NCI-H187 (cell line): ENCODE measurements around the gene ZNF804B.

Experiments
- DNase-seq, 2 experiments: peaks; one replicate each; lab custom pipeline; 2025; lab: John Stamatoyannopoulos, UW

Gene ZNF804B

GRCh38 chr7:88759230-88760135, at the start of gene ZNF804B:
ZNF804B (plus strand) TSS chr7:88759700; CDS start chr7:88759977, 277 bp downstream.
- DNase-seq: peak in 1 of 2 experiments; percentile 12

GRCh38 chr7:88735920-88736319, 23.6 kb upstream of the ZNF804B start:
- no peak for DNase-seq

- no peak for DNase-seq
Observed at GRCh38 chr7:88737632-88738031, 21.9 kb upstream of the ZNF804B start.

GRCh38 chr7:88746126-88746525, 13.4 kb upstream of the ZNF804B start:
- DNase-seq: no peak

- no peak for DNase-seq
Observed at GRCh38 chr7:88756802-88757201, 2.7 kb upstream of the ZNF804B start.

- DNase-seq: no peak
Observed at GRCh38 chr7:88757371-88757770, 2.1 kb upstream of the ZNF804B start.

- DNase-seq: peak in 1 of 2 experiments; percentile 45
Observed at GRCh38 chr7:88758381-88759229, 895 bp upstream of the ZNF804B start.

GRCh38 chr7:88760136-88760515, 626 bp downstream of the ZNF804B start:
- no peak for DNase-seq

GRCh38 chr7:88761779-88762178, 2.3 kb downstream of the ZNF804B start:
- no peak for DNase-seq

GRCh38 chr7:88771417-88771816, 11.9 kb downstream of the ZNF804B start:
- DNase-seq: no peak

GRCh38 chr7:88772776-88773175, 13.3 kb downstream of the ZNF804B start:
- DNase-seq: no peak

- no peak for DNase-seq
Observed at GRCh38 chr7:88775838-88776237, 16.3 kb downstream of the ZNF804B start.

GRCh38 chr7:88787777-88788176, 28.3 kb downstream of the ZNF804B start:
- DNase-seq: no peak

GRCh38 chr7:88789480-88790064, 30.1 kb downstream of the ZNF804B start:
- DNase-seq: no peak

GRCh38 chr7:88791891-88792290, 32.4 kb downstream of the ZNF804B start:
- DNase-seq: no peak

GRCh38 chr7:88792361-88792760, 32.9 kb downstream of the ZNF804B start:
- DNase-seq: no peak

- no peak for DNase-seq
Observed at GRCh38 chr7:88795553-88795952, 36.1 kb downstream of the ZNF804B start, which contains the start of gene TEX47. TEX47 (minus strand) TSS chr7:88795737; CDS start chr7:88794942, 795 bp downstream.

- no peak for DNase-seq
Observed at GRCh38 chr7:88801046-88801445, 41.5 kb downstream of the ZNF804B start.

GRCh38 chr7:88806280-88807037, 47.0 kb downstream of the ZNF804B start:
- no peak for DNase-seq

- DNase-seq: no peak
Observed at GRCh38 chr7:88818552-88818951, 59.1 kb downstream of the ZNF804B start.

GRCh38 chr7:88826222-88826621, 66.7 kb downstream of the ZNF804B start:
- DNase-seq: no peak
